NOMO-1 treated with DMSO at 0.1 percent for 48 hours (cell line): Measurements from ENCODE around the gene FOXI1.

ENCODE experiments used
- DNase-seq: peaks from one replicate; lab custom pipeline; 2025; ENCODE audit not compliant: unreplicated experiment; lab: John Stamatoyannopoulos, UW

The FOXI1 gene

GRCh38 chr5:170121321-170121720 is 15.6 kb downstream of the FOXI1 start:
- DNase-seq = no peak

GRCh38 chr5:170126061-170126460 is 20.4 kb downstream of the FOXI1 start:
- DNase-seq = no peak

DNA sequence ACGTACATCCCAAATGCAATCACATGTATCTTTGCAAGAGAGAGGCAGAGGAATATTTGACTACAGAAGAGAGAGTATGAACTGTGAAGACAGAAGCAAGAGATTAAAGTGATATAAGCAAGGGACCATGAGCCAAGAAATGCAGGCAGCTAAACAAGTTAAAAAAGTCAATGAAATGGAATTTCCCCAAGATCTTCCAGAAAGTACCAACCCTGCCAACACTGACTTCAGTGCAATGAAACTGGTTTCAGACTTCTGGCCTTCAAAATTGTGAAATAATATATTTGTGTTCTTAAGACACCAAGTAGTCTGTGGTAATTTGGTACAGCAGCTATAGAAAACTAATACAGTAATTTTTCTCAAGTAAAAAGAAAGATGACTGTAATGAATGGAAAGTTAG is 20.9 kb downstream of the FOXI1 start:
- DNase-seq = no peak

- DNase-seq = no peak
Observed at GRCh38 chr5:170131235-170131634, 25.5 kb downstream of the FOXI1 start.

GRCh38 chr5:170132269-170132975 is 26.7 kb downstream of the FOXI1 start:
- no peak for DNase-seq

DNA sequence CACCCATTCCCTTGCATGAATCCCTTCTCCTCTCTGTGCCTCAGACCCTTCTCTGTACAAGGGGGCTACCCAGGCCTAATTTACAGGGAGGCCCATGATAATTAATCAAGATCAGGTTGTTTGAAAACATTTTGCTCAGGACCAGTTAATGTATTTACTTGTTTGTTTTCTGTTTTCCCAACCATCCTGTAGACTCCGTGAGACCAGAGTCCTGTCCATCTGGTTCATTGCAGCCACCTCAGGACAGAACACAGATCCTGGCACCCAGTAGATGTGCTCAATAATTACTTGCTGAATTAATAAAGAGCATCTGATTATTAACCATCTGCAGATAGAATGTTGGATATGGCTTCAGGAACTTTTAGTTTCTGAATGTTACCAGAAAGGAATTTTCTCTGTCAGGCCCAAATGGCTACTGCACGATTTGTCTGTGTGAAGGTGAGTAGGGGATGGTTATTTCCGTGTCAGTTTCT is 27.3 kb downstream of the FOXI1 start:
- no peak for DNase-seq

DNA sequence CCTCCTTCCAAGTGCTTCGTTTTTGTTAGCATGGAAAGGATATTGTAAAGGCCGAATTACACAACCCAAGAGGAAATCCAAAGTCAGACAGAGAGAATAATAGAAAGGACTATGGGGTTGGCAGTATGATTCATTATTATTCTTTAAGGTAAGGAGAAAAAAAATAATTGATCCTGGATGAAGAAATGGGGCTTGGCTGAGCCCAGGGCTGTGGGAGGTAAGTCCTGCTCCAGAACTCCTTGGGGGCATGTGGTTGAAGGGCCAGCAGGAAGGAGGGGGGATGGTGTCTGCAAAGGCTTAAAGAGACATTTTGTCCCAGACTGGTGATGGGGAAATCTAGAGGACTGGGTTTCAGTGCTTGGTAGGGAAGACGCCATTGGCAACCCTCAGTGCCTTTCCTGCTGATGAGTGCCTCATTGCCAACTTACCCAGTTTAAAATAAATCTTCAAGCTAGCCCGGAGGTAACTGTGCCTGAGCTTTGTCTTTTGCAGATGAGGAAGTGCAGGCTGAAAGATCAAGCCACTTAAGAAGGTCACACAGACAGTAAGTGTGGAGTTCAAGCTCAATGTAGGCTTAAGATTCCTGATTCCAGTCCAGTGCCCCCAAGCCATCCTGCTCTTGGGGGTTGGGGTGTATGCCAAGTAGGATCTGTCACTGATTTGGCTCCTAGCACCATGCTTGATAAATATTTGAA is 30.2 kb downstream of the FOXI1 start:
- peak; percentile 40 for DNase-seq

- DNase-seq = no peak
Observed at GRCh38 chr5:170136506-170136905, 30.8 kb downstream of the FOXI1 start.

DNA sequence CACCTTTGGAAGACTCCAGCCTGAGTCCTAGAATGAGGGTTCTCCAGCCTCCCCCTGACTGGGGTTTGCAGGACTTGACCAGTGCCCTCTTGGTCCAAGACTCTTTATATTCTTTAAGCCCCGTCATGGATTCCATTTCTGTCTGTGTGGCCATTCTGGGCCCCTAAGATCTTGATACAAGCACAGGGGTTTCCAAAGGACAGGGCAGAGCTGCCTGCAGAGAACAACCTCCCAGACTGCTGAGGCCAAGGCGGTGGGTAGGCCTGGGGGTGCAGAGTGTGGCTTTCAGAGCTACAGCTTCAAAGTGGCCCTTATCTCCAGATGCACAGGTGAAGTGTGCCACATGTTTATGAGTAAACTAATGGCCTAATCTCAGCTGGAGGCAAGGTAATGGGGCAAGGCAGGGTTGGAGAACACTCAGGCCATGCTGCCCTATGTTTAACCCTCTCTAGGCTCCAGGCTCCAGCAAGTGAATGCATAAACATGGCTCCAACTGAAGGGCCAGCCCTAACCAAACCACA is 32.1 kb downstream of the FOXI1 start:
- no peak for DNase-seq

- no peak for DNase-seq
Observed at GRCh38 chr5:170138273-170138672, 32.6 kb downstream of the FOXI1 start.

DNA sequence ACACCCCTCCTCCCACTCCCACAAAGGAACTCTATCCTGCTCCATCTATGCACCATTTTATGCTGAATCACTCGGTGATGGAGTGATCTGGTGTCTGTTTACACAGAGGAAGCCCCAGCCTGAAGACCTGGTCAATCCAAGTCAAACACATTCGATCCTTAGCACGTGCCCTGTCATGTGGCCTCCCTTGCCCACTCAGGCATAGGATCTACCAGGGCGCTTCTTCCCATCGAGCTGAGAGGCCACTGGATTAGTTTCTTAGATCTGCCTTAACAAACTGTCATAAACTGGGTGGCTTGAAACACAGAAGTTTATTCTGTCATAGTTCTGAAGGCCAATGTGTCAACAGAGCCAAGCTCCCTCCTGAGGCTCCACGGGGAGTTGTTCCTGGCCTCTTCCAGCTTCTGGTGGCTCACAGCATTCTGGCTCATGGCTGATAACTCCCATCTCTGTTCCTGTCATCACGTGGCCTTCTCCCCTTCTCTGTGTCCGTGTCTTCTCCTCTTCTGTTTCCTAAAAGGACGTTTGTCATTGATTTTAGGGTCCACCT is 34.2 kb downstream of the FOXI1 start:
- DNase-seq = no peak

GRCh38 chr5:170141196-170141595 is 35.5 kb downstream of the FOXI1 start:
- DNase-seq = peak; percentile 77

- no peak for DNase-seq
Observed at GRCh38 chr5:170141636-170142035, 35.9 kb downstream of the FOXI1 start.

GRCh38 chr5:170142196-170142595 is 36.5 kb downstream of the FOXI1 start:
- no peak for DNase-seq

GRCh38 chr5:170143091-170143490 is 37.4 kb downstream of the FOXI1 start:
- no peak for DNase-seq

DNA sequence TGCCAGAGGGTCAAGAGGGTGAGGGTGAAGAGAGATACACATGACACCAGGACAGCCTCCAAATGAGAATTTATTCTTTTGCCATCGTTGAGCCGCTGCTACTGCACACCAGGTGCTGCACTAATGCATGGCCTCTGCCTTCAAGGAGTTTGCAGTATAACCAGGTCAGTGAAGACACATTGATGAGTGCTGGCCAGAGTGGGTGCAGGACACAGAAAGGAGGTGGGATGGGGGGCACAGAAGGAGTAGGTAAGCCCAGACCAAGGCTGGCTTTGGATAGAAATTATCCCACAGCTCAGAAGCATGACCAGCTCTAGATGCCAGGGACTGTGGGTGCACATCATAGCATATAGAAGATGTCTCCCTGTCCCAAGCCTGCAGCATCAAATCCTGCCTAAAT is 38.0 kb downstream of the FOXI1 start:
- no peak for DNase-seq

GRCh38 chr5:170144286-170145023 is 38.8 kb downstream of the FOXI1 start:
- DNase-seq = no peak

- DNase-seq = peak; percentile 3
Observed at GRCh38 chr5:170145462-170145861, 39.8 kb downstream of the FOXI1 start.

DNA sequence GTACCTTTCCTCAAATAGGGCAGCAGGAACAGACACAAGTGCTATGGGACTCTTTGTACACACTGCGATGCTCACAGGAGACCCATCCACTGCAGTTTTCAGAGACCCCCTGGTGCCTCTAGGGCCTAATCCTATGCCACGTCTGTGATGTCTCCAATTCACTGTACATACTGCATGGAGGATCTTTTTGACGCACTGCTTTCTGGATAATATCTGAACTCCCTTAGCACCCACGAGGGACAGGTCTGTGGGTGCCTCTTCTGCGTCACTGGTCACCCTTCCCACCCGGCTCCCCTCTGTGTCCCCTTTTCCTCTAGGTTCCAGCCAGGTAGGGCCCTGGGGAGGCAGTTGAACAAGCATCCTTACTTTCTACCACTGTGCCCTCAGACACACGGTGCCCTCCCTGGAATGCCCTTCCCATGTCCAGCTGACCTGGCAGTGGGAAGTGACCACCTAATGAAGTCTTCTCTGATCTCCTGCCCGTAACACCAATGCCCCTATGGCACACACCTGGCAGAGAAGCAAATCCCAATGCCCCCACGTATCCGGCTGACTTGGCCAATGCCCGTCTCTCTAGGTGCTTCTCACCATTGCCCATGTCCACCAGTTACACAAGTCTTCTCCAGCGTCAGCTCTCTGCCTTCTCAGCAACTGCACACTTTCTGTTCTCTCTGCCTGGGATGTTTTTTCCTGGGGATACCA is 41.5 kb downstream of the FOXI1 start:
- no peak for DNase-seq

GRCh38 chr5:170147753-170148264 is 42.1 kb downstream of the FOXI1 start:
- DNase-seq = no peak
